DOHH2 (cell line): ENCODE measurements around the gene CHMP1B.

Experiments used
- CTCF ChIP-seq: fragments of 200-600 bp; sonication (generic); IDR thresholded peaks from one replicate; pipeline ENCODE4 v1.5.1; 2014; ENCODE audit warnings: antibody characterized with exemption, mild to moderate bottlenecking, low read depth, low read length; ENCODE audit not compliant: poor library complexity, severe bottlenecking
- EZH2phosphoT487 ChIP-seq: fragments of 200-600 bp; sonication (generic); IDR thresholded peaks from 2 replicates; pipeline ENCODE4 v1.6.1; 2017; ENCODE audit warnings: borderline replicate concordance, mild to moderate bottlenecking, antibody characterized with exemption, low read length, moderate library complexity, mixed read lengths

- no peak for TF ChIP-seq CTCF
- TF ChIP-seq EZH2phosphoT487, result no peak
Measured at GRCh38 chr18:11810379-11810778, 40.8 kb upstream of the CHMP1B start.
